Fibroblast of skin of right biceps (primary cell): ENCODE results near the gene EXD3.
"Not testable (repeated sequence)": the region's sequence is repeated elsewhere in the genome, so short reads cannot be mapped to it uniquely, and the experiment has no call there.

Experiments
- DNase-seq: peaks from one replicate; pipeline ENCODE4 v3.0.0-alpha.2; 2013

EXD3 gene

GRCh38 chr9:137430723-137431415, 7.9 kb upstream of the EXD3 start:
- DNase-seq, result no peak

GRCh38 chr9:137429974-137430722, 7.2 kb upstream of the EXD3 start:
- DNase-seq, result no peak

- DNase-seq, result no peak
Measured at GRCh38 chr9:137429546-137429890, 6.6 kb upstream of the EXD3 start.

GRCh38 chr9:137428841-137429545, 6.0 kb upstream of the EXD3 start:
- no peak for DNase-seq

- DNase-seq, result no peak
Measured at GRCh38 chr9:137428311-137428630, 5.3 kb upstream of the EXD3 start.

- DNase-seq, result no peak
Measured at GRCh38 chr9:137427454-137428310, 4.7 kb upstream of the EXD3 start.

- DNase-seq, result no peak
Measured at GRCh38 chr9:137426018-137426681, 3.2 kb upstream of the EXD3 start.

GRCh38 chr9:137423514-137424291, 741 bp upstream of the EXD3 start:
- no peak for DNase-seq

- no peak for DNase-seq
Measured at GRCh38 chr9:137421838-137422603, 941 bp downstream of the EXD3 start.

- DNase-seq, result no peak
Measured at GRCh38 chr9:137417161-137418021, 5.6 kb downstream of the EXD3 start.

- DNase-seq, result no peak
Measured at GRCh38 chr9:137416563-137417151, 6.3 kb downstream of the EXD3 start.

GRCh38 chr9:137416006-137416562, 6.9 kb downstream of the EXD3 start:
- no peak for DNase-seq

GRCh38 chr9:137415451-137415850, 7.5 kb downstream of the EXD3 start:
- no peak for DNase-seq

- no peak for DNase-seq
Measured at GRCh38 chr9:137412431-137412830, 10.5 kb downstream of the EXD3 start.

- peak; percentile 88 for DNase-seq
Measured at GRCh38 chr9:137411645-137412380, 11.1 kb downstream of the EXD3 start.

GRCh38 chr9:137411260-137411644, 11.7 kb downstream of the EXD3 start:
- DNase-seq, result no peak

- no peak for DNase-seq
Measured at GRCh38 chr9:137410891-137411249, 12.1 kb downstream of the EXD3 start.

GRCh38 chr9:137410236-137410890, 12.6 kb downstream of the EXD3 start:
- DNase-seq, result not testable (repeated sequence)
